Measurements from ENCODE around the gene PRIM2. TPM values are rescaled to one million over a fixed set of nuclear protein-coding genes. Genes with fewer than 3 reads are reported as not detected.
A peak's percentile ranks its signal among the peaks of the same experiment; 100 is the strongest.
"Not testable (repeated sequence)": the region's sequence is repeated elsewhere in the genome, so short reads cannot be mapped to it uniquely, and the experiment has no call there.

The PRIM2 gene
- total RNA-seq, 2 experiments from 2014 or later: 29.3 to 32.9 TPM

DNA sequence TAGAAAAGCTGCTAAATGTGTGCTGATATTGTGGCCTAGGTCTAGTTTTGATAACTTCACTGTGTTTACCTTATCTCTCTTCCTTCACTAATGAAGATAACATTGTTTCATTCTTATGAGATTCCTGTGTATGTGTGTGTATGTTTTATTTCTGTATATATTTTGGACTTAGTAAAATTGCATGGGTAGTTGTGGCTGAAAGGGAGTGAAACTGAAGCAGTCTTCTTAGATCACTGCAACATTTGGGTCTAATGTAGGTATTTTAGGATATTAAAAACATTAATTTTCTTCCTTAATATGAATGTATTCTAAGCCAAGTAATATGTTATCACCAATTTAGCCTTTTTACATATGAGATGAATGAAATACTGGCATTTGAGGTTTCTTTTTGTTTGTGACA, 114.3 kb downstream of the PRIM2 start:
- ATAC-seq (ENCODE audit: low read depth); H3K9me3 Mint-ChIP-seq; DNase-seq; H3K27me3 Mint-ChIP-seq; POLR2A ChIA-PET: not testable (repeated sequence)
- peak overlapping the region; percentile 44 for H3K27ac Mint-ChIP-seq
- peaks cover 18% of the 10 kb centered on the region for H3K36me3 Mint-ChIP-seq
- peak overlapping the region; percentile 54 for H3K4me3 Mint-ChIP-seq
- H3K4me1 Mint-ChIP-seq: peaks cover 22% of the 10 kb centered on the region

DNA sequence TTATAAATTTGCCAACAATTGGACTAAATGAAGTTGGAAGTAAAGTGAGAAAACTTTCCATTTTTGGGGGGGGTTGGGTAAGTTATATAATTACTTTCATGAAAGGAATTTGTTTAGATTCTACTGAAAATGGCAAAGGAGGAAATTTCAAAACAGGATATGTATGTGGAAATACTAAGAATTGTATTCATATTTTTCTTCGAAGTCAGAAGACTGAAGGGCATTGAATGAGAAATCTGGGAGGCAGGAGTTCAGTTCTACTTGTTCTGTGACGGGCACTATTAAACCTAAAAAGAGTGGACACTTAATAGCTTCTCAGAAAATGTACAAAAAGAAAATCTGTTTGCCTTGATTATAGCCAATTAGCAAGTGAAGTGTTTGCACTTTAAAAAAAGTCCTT, 114.7 kb downstream of the PRIM2 start:
- ATAC-seq (ENCODE audit: low read depth) (no peak), DNase-seq (no peak)
- Mint-ChIP-seq H3K4me1 (peaks cover 22% of the 10 kb centered on the region), H3K4me3 (peak overlapping the region; percentile 54), H3K36me3 (peaks cover 22% of the 10 kb centered on the region), H3K27ac (peak overlapping the region; percentile 44), H3K27me3 (no peaks in the 10 kb centered on the region), H3K9me3 (no peaks in the 10 kb centered on the region)
- POLR2A ChIA-PET: no interaction called here

DNA sequence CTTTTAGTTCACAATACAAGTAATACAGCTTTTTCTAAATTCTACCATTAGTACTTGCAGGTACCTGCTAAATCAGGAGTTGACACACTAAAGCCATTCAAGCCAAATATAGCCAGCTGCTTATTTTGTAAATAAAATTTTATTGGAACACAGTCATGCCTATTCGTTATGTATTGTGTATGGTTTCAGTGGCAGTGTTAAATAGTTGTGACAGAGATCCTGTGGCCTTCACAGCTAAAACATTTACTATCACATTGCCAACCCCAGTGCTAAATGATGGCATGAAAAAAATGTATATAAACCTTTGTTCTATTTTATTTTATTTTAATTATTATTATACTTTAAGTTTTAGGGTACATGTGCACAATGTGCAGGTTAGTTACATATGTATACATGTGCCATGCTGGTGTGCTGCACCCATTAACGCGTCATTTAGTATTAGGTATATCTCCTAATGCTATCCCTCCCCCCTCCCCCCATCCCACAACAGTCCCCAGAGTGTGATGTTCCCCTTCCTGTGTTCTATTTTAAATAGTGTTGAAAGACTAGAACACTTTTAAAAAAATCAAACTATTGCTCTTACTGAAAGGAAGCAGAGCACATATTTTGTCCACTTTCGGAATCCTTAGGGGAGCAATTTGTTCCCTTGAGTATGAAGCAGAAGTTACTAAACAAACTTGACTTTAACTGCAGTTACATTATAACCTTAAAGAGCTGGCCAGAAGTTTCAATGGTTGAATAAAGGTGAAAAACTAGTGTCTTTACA, 115.7 kb downstream of the PRIM2 start:
- POLR2A ChIA-PET: no interaction called here
- H3K27me3 Mint-ChIP-seq: no peaks in the 10 kb centered on the region
- ATAC-seq (ENCODE audit: low read depth) (no peak), DNase-seq (no peak)
- peaks cover 21% of the 10 kb centered on the region for H3K36me3 Mint-ChIP-seq
- H3K4me3 Mint-ChIP-seq: no peak overlapping the region
- H3K9me3 Mint-ChIP-seq: no peaks in the 10 kb centered on the region
- no peak overlapping the region for H3K27ac Mint-ChIP-seq
- H3K4me1 Mint-ChIP-seq: peaks cover 22% of the 10 kb centered on the region

DNA sequence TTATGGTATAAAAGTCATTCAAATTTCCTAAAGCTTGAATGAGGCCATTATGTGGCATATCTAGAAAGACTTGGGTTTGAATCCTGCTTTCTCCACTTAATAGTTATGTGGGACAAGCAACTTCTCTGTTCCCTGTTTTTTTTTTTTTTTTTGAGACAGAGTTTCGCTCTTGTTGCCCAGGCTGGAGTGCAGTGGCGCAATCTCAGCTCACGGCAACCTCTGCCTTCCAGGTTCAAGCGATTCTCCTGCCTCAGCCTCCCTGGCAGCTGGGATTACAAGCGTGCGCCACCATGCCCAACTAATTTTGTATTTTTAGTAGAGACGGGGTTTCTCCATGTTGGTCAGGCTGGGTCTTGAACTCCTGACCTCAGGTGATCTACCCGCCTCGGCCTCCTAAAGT, 116.4 kb downstream of the PRIM2 start:
- H3K4me3 Mint-ChIP-seq; H3K27ac Mint-ChIP-seq; DNase-seq; ATAC-seq (ENCODE audit: low read depth); H3K9me3 Mint-ChIP-seq; H3K27me3 Mint-ChIP-seq: not testable (repeated sequence)
- Mint-ChIP-seq H3K4me1 (peaks cover 22% of the 10 kb centered on the region), H3K36me3 (peaks cover 21% of the 10 kb centered on the region)
- POLR2A ChIA-PET: interaction anchor here (0.6 kb wide), 1 partner anchor 69 kb away, joined by 3 read pairs; no protein-coding TSS in a partner anchor

DNA sequence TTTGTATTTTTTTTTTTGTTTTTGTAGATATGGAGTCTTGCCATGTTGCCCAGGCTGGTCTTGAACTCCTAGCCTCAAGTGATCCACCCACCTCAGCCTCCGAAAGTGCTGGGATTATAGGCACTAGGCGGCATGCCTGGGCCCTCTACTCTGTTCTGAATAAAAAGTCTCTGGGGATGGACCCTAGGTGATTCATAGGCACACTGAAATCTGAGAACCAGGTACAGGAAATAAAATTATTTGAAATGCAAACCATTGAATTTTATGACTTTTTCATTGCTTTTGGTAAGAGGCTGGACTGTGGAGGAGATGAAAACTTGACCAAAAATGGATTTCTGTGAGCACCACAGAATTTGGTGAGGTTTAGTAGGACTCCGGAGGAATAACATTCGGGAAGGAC, 117.5 kb downstream of the PRIM2 start:
- Mint-ChIP-seq H3K4me3 (no peak overlapping the region), H3K4me1 (peaks cover 21% of the 10 kb centered on the region), H3K9me3 (no peaks in the 10 kb centered on the region), H3K36me3 (peaks cover 18% of the 10 kb centered on the region), H3K27ac (no peak overlapping the region), H3K27me3 (no peaks in the 10 kb centered on the region)
- DNase-seq: no peak
- POLR2A ChIA-PET: no interaction called here
- ATAC-seq (ENCODE audit: low read depth): no peak

DNA sequence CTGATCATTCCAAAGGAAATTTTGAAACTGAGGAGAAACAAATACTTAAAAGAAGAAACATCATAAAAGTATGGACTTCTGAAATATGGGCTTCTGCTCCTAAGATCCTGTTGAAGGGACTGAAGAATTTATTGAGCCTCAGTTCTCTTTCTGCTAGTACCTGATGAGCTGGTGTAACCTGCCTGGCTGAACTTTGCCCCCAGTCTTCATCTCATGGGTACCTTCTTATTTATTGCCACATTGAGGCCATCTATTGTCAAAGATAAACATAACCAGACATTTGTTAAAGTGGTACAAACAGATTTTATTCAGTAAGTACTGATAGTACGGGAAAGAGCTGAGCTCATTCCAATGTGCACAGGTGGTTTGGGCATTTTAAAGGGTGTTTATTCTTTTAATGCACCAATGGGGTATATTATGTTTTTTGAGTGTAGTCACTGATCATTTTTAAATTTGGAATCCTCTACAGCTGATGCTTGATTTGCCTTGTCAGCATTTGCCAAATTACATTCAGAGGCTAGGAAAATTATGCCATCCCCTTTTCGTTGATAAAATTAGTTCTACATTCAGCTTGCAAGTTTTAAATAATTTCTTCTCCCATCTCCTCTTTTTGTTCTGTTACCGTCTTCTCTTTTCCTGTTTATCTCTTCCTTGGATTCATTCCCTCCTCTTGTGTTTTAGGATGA, 118.2 kb downstream of the PRIM2 start:
- no peak for DNase-seq

DNA sequence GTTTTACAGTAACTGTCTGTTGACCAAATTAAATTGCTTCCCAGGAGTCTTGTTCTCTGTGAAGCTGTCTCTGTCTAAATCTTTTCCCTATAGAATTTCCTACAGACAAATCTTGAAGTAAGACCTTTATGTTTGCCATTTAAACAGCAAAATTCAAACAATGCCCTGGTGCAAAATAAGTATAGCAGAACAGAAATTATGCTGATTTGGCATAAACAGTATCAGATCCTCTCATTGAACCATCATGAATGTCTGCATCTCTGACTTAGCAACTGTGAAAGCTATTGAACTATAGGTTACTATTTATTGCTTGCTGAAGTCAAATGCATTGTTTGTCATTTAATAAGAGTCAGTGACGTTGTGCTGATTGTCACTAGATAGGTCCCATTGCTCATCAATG, 123.3 kb downstream of the PRIM2 start:
- H3K27me3 Mint-ChIP-seq; DNase-seq; H3K4me1 Mint-ChIP-seq; H3K27ac Mint-ChIP-seq; H3K9me3 Mint-ChIP-seq; H3K4me3 Mint-ChIP-seq; ATAC-seq (ENCODE audit: low read depth); POLR2A ChIA-PET: not testable (repeated sequence)
- peaks cover 23% of the 10 kb centered on the region for H3K36me3 Mint-ChIP-seq

More for the DNA sequence above, 118.2 kb downstream of the PRIM2 start:
- POLR2A ChIA-PET: no interaction called here
- Mint-ChIP-seq H3K9me3 (no peaks in the 10 kb centered on the region), H3K36me3 (peaks cover 16% of the 10 kb centered on the region), H3K27me3 (no peaks in the 10 kb centered on the region), H3K27ac (no peak overlapping the region), H3K4me3 (no peak overlapping the region), H3K4me1 (peaks cover 18% of the 10 kb centered on the region)
- ATAC-seq (ENCODE audit: low read depth): no peak

DNA sequence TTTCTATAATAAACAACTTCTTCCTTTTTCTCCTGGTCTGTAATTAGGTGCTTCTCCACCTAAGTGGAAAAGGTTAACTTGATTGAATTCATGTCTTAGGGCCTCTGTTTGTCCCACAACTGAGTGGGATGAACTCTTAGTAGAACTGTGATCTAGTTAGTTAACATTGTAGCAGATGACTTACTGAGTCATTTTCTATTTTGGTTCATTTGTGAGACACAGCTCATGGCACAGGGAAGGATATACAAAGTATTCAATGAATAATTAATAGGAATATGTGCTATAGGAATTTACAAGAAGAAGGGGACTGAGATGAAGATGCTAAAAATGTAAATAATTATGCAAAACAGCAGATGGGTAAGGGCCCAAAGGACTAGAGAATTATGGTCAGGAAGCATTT, 124.7 kb downstream of the PRIM2 start:
- H3K4me1 Mint-ChIP-seq; ATAC-seq (ENCODE audit: low read depth); POLR2A ChIA-PET; H3K27ac Mint-ChIP-seq; H3K27me3 Mint-ChIP-seq; DNase-seq; H3K4me3 Mint-ChIP-seq; H3K9me3 Mint-ChIP-seq: not testable (repeated sequence)
- H3K36me3 Mint-ChIP-seq: peaks cover 22% of the 10 kb centered on the region

DNA sequence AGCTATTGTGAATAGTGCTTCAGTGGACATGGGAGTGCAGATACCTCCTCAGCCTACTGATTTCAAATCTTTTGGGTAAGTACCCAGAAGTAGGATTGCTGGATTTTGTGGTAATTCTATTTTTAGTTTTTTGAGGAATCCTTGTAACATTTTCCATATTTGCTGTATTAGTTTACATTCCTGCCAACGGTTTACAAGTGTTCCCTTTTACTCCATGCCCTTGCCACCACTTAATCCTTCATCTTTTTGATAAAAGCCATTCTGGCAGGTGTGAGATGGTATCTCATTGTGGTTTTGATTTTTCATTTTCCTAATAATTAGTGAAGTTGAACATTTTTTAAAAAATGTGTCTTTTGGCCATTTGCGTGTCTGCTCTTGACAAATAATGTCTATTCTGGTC, 125.8 kb downstream of the PRIM2 start:
- H3K27ac Mint-ChIP-seq; ATAC-seq (ENCODE audit: low read depth); H3K4me3 Mint-ChIP-seq: not testable (repeated sequence)

DNA sequence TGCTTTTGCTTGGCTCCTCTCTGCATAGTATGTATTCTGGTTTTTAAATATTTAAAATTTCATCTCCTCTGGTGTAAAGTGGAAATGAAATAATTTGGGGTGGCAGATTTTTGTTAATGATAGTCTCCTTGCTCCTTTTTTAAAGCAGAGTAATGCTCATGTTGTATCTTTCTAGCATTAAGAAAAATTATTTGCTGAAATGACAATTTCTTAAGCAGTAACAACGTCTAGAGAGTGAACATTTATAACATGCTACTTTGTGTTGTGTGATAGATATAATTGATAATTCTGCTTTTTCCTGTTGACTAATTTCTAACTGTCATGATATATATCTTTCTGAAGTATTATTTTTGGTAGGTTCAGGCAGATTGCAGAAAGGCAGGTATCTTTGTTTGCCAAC, 127.4 kb downstream of the PRIM2 start:
- H3K4me1 Mint-ChIP-seq; ATAC-seq (ENCODE audit: low read depth); POLR2A ChIA-PET; H3K9me3 Mint-ChIP-seq; H3K4me3 Mint-ChIP-seq; H3K27me3 Mint-ChIP-seq; DNase-seq; H3K27ac Mint-ChIP-seq: not testable (repeated sequence)
- H3K36me3 Mint-ChIP-seq: peaks cover 21% of the 10 kb centered on the region

More for the DNA sequence above, 125.8 kb downstream of the PRIM2 start:
- H3K4me1 Mint-ChIP-seq, POLR2A ChIA-PET, H3K27me3 Mint-ChIP-seq, H3K9me3 Mint-ChIP-seq, DNase-seq: not testable (repeated sequence)
- peaks cover 23% of the 10 kb centered on the region for H3K36me3 Mint-ChIP-seq

DNA sequence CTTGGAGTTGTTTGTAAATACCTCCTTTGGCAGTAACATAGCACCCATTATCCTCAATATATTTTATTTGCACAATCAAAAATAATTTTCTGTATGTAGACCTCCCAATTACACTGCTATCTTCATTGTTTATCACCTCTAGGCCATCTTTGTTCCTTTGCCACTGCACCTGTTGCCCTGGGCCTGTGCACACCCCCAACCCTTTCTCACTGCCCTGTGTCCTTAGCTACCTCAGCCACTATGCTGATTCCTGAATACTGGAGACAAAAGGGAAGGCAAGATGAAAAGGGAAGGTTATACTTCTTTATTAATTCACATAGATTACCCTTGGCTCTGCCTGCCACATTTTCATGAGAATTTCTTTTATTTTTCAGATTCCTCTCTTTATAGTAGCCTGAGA, 127.9 kb downstream of the PRIM2 start:
- ATAC-seq (ENCODE audit: low read depth): peak; percentile 14
- DNase-seq, H3K27me3 Mint-ChIP-seq, H3K4me3 Mint-ChIP-seq, POLR2A ChIA-PET, H3K4me1 Mint-ChIP-seq, H3K9me3 Mint-ChIP-seq: not testable (repeated sequence)
- Mint-ChIP-seq H3K36me3 (peaks cover 21% of the 10 kb centered on the region), H3K27ac (peak overlapping the region; percentile 57)

DNA sequence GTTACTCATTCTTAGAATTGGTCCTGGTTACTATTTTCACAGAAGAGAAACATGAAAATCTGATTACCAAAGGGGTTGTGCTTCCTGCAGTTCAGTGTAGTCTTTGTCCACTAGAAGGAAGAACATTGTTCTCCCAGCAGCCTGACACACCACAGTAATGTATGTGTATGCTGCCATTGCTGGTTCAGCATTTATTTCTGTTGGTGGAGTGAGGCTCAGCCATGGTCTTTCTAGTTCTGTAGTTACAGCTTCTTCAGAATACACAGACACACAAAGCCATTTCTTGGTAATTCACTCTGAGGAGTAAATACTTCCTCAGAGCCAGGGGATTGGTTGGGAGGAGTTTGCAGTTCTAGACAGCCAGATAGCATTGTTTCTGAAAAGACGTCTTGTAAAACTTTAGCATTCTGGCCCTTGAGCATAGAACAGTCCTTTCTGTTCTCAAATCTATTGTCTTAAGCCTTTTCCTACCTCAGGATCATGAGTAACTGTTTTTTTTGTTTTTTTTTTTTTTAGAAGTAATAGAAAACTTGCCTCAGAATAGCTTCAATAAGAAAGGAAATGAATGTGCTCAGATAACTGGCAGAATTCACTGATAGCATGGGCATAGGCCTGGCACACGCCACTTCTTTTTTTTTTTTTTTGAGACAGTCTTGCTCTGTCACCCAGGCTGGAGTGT, 128.5 kb downstream of the PRIM2 start:
- H3K27me3 Mint-ChIP-seq, H3K4me1 Mint-ChIP-seq, POLR2A ChIA-PET, H3K9me3 Mint-ChIP-seq, H3K27ac Mint-ChIP-seq, H3K4me3 Mint-ChIP-seq, DNase-seq: not testable (repeated sequence)
- H3K36me3 Mint-ChIP-seq: peaks cover 21% of the 10 kb centered on the region
- peak; percentile 39 for ATAC-seq (ENCODE audit: low read depth)

DNA sequence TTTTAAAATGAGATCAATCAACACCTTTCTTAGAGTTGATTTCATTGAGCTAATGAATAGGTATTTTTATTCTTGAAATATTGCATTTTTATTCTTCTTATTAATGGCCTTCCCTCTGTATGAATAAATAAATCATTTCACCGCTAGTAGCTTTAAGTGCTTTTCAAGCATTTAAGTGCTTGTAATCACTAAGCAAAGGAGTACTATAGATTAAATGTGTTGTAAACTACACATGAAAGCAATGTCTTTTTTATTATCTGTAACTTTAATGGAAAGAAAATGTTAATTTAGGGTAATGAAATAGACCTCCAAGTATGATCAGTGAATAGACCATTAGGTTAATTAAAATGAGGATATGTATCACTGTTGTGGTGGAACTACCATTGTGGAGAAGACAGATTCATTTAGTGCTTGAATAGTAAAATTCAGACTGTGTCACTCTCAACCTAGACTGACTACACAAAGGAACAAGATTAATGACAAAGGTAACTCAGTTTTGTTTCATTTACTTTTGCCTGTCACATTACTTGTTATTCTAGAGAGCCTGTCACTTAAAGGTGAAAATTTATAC, 132.2 kb downstream of the PRIM2 start:
- H3K4me1 Mint-ChIP-seq; H3K4me3 Mint-ChIP-seq; POLR2A ChIA-PET; DNase-seq; H3K9me3 Mint-ChIP-seq; ATAC-seq (ENCODE audit: low read depth); H3K27me3 Mint-ChIP-seq; H3K27ac Mint-ChIP-seq: not testable (repeated sequence)
- peaks cover 21% of the 10 kb centered on the region for H3K36me3 Mint-ChIP-seq

All from activated naive CD8-positive, alpha-beta T cell treated with anti-CD3 and anti-CD28 coated beads, Interleukin-2, amount 10 ng/mL, durations not matched to agents 7 days and 5 days (primary cell).